HCT116 (cell line): Measurements from ENCODE around the gene MLPH. TPM values are rescaled to one million over a fixed set of nuclear protein-coding genes. Genes with fewer than 3 reads are reported as not detected.

Experiments used
- ATAC-seq: fragments of 200-7000 bp; cut with Tn5 transposase; 2 replicates; pipeline ENCODE4 v1.9.1; 2020; ENCODE audit warnings: mild to moderate bottlenecking, moderate library complexity
- BruUV-seq: library from RNA; stranded (reverse); fragments of 400-500 nt; replicated peaks from 2 replicates; lab custom pipeline; 2021; lab: Mats Ljungman, UMichigan
- CTCF ChIA-PET: fragments of 300-600 bp; sonication (Branson Sonifier 250); formaldehyde crosslinking; loops from one replicate; lab custom pipeline; 2021; ENCODE audit warnings: antibody characterized with exemption; lab: Charles Lee
- POLR2A ChIA-PET: fragments of 300-600, 350-600 bp; sonication (Branson Sonifier 250); formaldehyde crosslinking; loops from one replicate; lab custom pipeline; 2021; ENCODE audit warnings: antibody characterized with exemption; lab: Charles Lee
- RAD21 ChIA-PET, 2 experiments: fragments of 300-600 bp; sonication (Branson Sonifier 250); formaldehyde crosslinking; loops; one replicate each; lab custom pipeline; 2023; ENCODE audit warnings: low total read pairs in 2 of 2; ENCODE audit not compliant: uncharacterized antibody in 2 of 2, unreplicated experiment in 2 of 2, low non-redundant PET in 1 of 2; lab: Charles Lee
- DNase-seq: peaks from one replicate; pipeline ENCODE4 v3.0.0-alpha.2; 2010; ENCODE audit warnings: low read depth, low spot score
- H2AFZ ChIP-seq: fragments of 200-600 bp; shearing (Covaris generic), sonication (generic); 2 replicates; pipeline ENCODE4 v1.6.1; 2017; ENCODE audit warnings: low read depth, mixed run types, mixed read lengths, antibody characterized with exemption, low read length; ENCODE audit not compliant: poor library complexity, severe bottlenecking
- H3K27ac ChIP-seq: 2 replicates; pipeline ENCODE4 v1.5.1; 2012; ENCODE audit warnings: low read depth, low read length
- H3K27me3 ChIP-seq: fragments of 200-600 bp; sonication (generic); 2 replicates; pipeline ENCODE4 v1.6.1; 2016; ENCODE audit warnings: mixed run types, low read length, mixed read lengths; ENCODE audit not compliant: insufficient read depth
- H3K36me3 ChIP-seq, 2 experiments: fragments of 200-500 bp in 1 of 2; fragments of 200-600 bp in 1 of 2; sonication (Bioruptor generic) in 1 of 2; sonication (generic) in 1 of 2; 2 replicates each; pipeline versions ENCODE4 v1.5.1 to v1.6.1; 2014 to 2016; ENCODE audit warnings: low read length in 2 of 2, inconsistent platforms in 1 of 2, mixed read lengths in 1 of 2, mixed run types in 1 of 2; ENCODE audit not compliant: insufficient read depth in 2 of 2, control insufficient read depth in 1 of 2
- H3K4me1 ChIP-seq, 2 experiments: fragments of 200-600 bp in 1 of 2; sonication (generic) in 1 of 2; 2 replicates each; pipeline versions ENCODE4 v1.5.1 to v1.6.1; 2012 to 2017; ENCODE audit warnings: low read length in 2 of 2, inconsistent platforms in 1 of 2, mild to moderate bottlenecking in 1 of 2, mixed read lengths in 1 of 2, mixed run types in 1 of 2, moderate library complexity in 1 of 2; ENCODE audit not compliant: insufficient read depth in 2 of 2, control insufficient read depth in 1 of 2
- H3K4me2 ChIP-seq: fragments of 200-600 bp; sonication (generic); 2 replicates; pipeline ENCODE4 v1.6.1; 2017; ENCODE audit warnings: mixed run types, low read length, mixed read lengths
- H3K4me3 ChIP-seq, 2 experiments: fragments of 200-600 bp in 1 of 2; sonication (generic) in 1 of 2; replicated peaks in 1 of 2; 2 replicates each; pipeline ENCODE4 v1.5.1; 2011 to 2016; ENCODE audit warnings: low read length in 2 of 2, control low read depth in 1 of 2, low read depth in 1 of 2, mild to moderate bottlenecking in 1 of 2, mixed read lengths in 1 of 2, mixed run types in 1 of 2
- H3K79me2 ChIP-seq: fragments of 200-600 bp; sonication (generic); 2 replicates; pipeline ENCODE4 v1.6.1; 2017; ENCODE audit warnings: mild to moderate bottlenecking, mixed run types, low read length, moderate library complexity, mixed read lengths; ENCODE audit not compliant: insufficient read depth
- H3K9ac ChIP-seq: fragments of 200-600 bp; sonication (generic); 2 replicates; pipeline ENCODE4 v1.6.1; 2016; ENCODE audit warnings: low read length, mixed read lengths
- H3K9me2 ChIP-seq: fragments of 200-600 bp; sonication (generic), shearing (Covaris generic); 2 replicates; pipeline ENCODE4 v1.6.1; 2017; ENCODE audit warnings: mixed run types, mild to moderate bottlenecking, moderate library complexity; ENCODE audit not compliant: insufficient read depth
- H3K9me3 ChIP-seq, 2 experiments: fragments of 200-500 bp in 1 of 2; fragments of 200-600 bp in 1 of 2; sonication (Bioruptor generic) in 1 of 2; sonication (generic) in 1 of 2; 2 replicates each; pipeline ENCODE4 v1.6.1; 2014 to 2017; ENCODE audit warnings: low read length in 2 of 2, mixed read lengths in 2 of 2, inconsistent platforms in 1 of 2, low read depth in 1 of 2, mild to moderate bottlenecking in 1 of 2, mixed run types in 1 of 2, moderate library complexity in 1 of 2; ENCODE audit not compliant: control insufficient read depth in 1 of 2, insufficient read depth in 1 of 2
- H4K20me1 ChIP-seq: fragments of 200-600 bp; sonication (generic), shearing (Covaris generic); 2 replicates; pipeline ENCODE4 v1.6.1; 2017; ENCODE audit warnings: mixed run types, mild to moderate bottlenecking, moderate library complexity; ENCODE audit not compliant: insufficient read depth
- EGR1 ChIP-seq: IDR thresholded peaks from 2 replicates; pipeline ENCODE4 v1.6.1; 2012; ENCODE audit warnings: low read depth
- ELF1 ChIP-seq: IDR thresholded peaks from 2 replicates; pipeline ENCODE4 v1.6.1; 2012; ENCODE audit warnings: low read depth, borderline replicate concordance
- FOSL1 ChIP-seq: IDR thresholded peaks from 2 replicates; pipeline ENCODE4 v1.6.1; 2012; ENCODE audit warnings: low read depth
- POLR2A ChIP-seq: IDR thresholded peaks from 2 replicates; pipeline ENCODE4 v1.7.0; 2011; ENCODE audit warnings: borderline replicate concordance; ENCODE audit not compliant: insufficient read depth, insufficient read length; ENCODE audit errors: extremely low read depth
- SRF ChIP-seq: IDR thresholded peaks from 2 replicates; pipeline ENCODE4 v1.6.1; 2012; ENCODE audit warnings: low read depth
- ZNF274 ChIP-seq: fragments of 200-500 bp; sonication (Bioruptor generic); IDR thresholded peaks from 2 replicates; pipeline ENCODE4 v1.6.1; 2014; ENCODE audit warnings: mild to moderate bottlenecking, low read depth, low read length, inconsistent platforms
- intact Hi-C: fragments of 100-400 bp; cut with micrococcal nuclease; formaldehyde crosslinking; loops from 2 replicates; pipeline ENCODE4 v1.10.0; 2022
- total RNA-seq: library from RNA; stranded (reverse); gene quantifications from one replicate; pipeline ENCODE4 v1.2.1, GENCODE V29; 2021; ENCODE audit not compliant: unreplicated experiment
- TF ChIP-seq, protein P1 (sequence below): IDR thresholded peaks from 2 replicates; pipeline ENCODE4 v1.6.1; 2011; ENCODE audit warnings: mild to moderate bottlenecking, low read length, moderate library complexity; ENCODE audit not compliant: insufficient replicate concordance; ENCODE audit errors: extremely low read depth
- TF ChIP-seq, protein P2 (sequence below), 3 experiments: fragments of 200-600 bp in 1 of 3; sonication (generic) in 1 of 3; IDR thresholded peaks in 2 of 3; conservative IDR thresholded peaks in 1 of 3; 2 replicates each; pipeline ENCODE4 v1.5.1; 2012 to 2017; ENCODE audit warnings: low read depth in 2 of 3, low read length in 2 of 3, antibody characterized with exemption in 1 of 3, borderline replicate concordance in 1 of 3, control low read depth in 1 of 3, mild to moderate bottlenecking in 1 of 3, mixed read lengths in 1 of 3, mixed run types in 1 of 3, moderate library complexity in 1 of 3; ENCODE audit not compliant: insufficient read depth in 1 of 3

Gene MLPH
- total RNA-seq, 1 experiment from 2014 or later: 81.4 TPM

DNA sequence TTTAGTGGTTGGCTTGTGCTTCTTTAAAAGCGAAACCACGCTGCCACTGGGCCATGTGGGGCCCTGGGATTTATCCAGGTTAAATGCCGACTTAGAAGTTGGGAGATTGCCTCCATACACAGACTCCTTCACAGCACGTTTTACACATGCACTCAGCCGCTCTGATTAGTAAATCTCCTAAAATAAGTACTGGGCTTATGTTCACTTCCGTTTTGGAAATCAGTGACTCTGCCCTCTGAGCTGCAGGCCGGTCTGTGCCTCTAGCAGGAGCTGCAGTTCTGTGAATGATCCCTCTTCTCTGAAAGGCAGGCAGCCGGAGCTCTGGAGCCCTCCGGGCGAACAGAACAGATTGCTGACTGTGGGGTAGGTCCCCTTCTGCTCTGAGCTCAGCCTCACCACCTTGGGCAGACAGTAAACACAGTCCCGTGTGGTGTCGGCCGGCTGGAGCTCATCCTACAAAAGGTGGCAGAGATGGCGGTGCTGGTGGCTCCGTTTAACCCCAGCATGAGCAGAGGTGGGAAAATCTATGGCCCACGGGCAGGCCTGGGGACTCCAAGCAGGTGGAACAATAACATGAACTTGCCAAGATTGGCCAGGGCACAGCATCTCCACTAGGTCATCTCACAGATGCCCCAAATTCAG lies 113.3 kb downstream of the MLPH start:
- Histone ChIP-seq H3K4me3 (no peak overlapping the region), H4K20me1 (no peaks in the 10 kb centered on the region), H3K9me3 (no peaks in the 10 kb centered on the region), H3K36me3 (no peaks in the 10 kb centered on the region), H3K27me3 (no peaks in the 10 kb centered on the region), H3K79me2 (no peaks in the 10 kb centered on the region), H3K9ac (no peak overlapping the region), H3K4me2 (no peak overlapping the region), H3K4me1 (peaks cover 0 to 6% of the 10 kb centered on the region in 2 experiments; a peak in 2 of 4 replicates), H3K27ac (no peak overlapping the region), H3K9me2 (no peaks in the 10 kb centered on the region), H2AFZ (no peak overlapping the region)
- no TSS peak for BruUV-seq
- POLR2A ChIA-PET: interaction anchor here (0.8 kb wide), 1 partner anchor 8 kb away, joined by 4 read pairs; no protein-coding TSS in a partner anchor
- RAD21 ChIA-PET: no interaction called here
- CTCF ChIA-PET: no interaction called here
- DNase-seq: no peak
- no peak for TF ChIP-seq ELF1
- TF ChIP-seq FOSL1: no peak
- no peak for TF ChIP-seq EGR1
- TF ChIP-seq POLR2A: no peak
- TF ChIP-seq SRF: no peak
- no peak for ATAC-seq
- intact Hi-C loops: no loop called here

DNA sequence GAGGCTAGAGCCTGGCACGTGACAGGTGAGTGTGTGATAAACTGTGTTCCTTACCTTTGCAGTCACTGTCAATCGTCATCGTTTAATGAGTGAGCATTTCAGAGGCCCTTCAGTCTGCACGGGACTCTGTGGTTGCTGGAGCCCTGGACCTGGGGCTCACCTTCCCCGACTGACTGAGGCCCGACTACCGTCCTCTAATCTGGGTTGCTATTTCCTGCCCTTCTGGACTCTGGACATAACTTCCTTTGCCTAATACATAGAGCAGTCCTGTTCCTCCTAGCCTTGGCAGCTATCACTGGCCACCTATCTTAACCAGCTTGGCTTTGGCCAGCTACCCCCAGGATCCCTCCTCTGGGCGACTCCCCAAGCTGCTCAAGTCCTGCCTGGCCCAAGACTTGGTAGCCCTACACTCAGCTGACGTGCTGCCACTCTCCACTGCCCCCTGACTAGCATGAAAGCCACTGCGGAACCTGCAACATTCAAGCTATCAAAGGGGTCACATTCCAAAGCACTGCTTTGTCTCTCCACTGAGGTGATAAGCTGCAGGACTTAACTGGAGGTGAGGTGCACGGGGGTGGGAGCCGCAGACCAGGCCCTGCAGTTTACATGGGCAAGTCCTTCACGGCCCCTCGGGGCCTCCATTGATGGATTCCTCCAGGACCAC lies 114.5 kb downstream of the MLPH start:
- Histone ChIP-seq H3K4me3 (no peak overlapping the region), H3K27ac (no peak overlapping the region), H3K9me3 (no peaks in the 10 kb centered on the region), H4K20me1 (no peaks in the 10 kb centered on the region), H3K27me3 (no peaks in the 10 kb centered on the region), H3K36me3 (no peaks in the 10 kb centered on the region), H3K9ac (no peak overlapping the region), H3K79me2 (no peaks in the 10 kb centered on the region), H3K9me2 (no peaks in the 10 kb centered on the region), H3K4me1 (peaks cover 0 to under 1% of the 10 kb centered on the region in 2 experiments; a peak in 1 of 4 replicates), H3K4me2 (no peak overlapping the region), H2AFZ (no peak overlapping the region)
- ChIA-PET POLR2A (interaction anchor here (1.6 kb wide), 1 partner anchor 10 kb away, joined by 3 read pairs; no protein-coding TSS in a partner anchor), RAD21 (no interaction called here), CTCF (interaction anchor here (0.8 to 1.4 kb wide), 4 partner anchors 72 to 143 kb away, joined by 3 to 5 read pairs (median 3); no protein-coding TSS in a partner anchor)
- TF ChIP-seq, protein P1, sequence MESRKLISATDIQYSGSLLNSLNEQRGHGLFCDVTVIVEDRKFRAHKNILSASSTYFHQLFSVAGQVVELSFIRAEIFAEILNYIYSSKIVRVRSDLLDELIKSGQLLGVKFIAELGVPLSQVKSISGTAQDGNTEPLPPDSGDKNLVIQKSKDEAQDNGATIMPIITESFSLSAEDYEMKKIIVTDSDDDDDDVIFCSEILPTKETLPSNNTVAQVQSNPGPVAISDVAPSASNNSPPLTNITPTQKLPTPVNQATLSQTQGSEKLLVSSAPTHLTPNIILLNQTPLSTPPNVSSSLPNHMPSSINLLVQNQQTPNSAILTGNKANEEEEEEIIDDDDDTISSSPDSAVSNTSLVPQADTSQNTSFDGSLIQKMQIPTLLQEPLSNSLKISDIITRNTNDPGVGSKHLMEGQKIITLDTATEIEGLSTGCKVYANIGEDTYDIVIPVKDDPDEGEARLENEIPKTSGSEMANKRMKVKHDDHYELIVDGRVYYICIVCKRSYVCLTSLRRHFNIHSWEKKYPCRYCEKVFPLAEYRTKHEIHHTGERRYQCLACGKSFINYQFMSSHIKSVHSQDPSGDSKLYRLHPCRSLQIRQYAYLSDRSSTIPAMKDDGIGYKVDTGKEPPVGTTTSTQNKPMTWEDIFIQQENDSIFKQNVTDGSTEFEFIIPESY: no peak
- TF ChIP-seq ZNF274 (no peak), ELF1 (no peak)
- TF ChIP-seq, protein P2, sequence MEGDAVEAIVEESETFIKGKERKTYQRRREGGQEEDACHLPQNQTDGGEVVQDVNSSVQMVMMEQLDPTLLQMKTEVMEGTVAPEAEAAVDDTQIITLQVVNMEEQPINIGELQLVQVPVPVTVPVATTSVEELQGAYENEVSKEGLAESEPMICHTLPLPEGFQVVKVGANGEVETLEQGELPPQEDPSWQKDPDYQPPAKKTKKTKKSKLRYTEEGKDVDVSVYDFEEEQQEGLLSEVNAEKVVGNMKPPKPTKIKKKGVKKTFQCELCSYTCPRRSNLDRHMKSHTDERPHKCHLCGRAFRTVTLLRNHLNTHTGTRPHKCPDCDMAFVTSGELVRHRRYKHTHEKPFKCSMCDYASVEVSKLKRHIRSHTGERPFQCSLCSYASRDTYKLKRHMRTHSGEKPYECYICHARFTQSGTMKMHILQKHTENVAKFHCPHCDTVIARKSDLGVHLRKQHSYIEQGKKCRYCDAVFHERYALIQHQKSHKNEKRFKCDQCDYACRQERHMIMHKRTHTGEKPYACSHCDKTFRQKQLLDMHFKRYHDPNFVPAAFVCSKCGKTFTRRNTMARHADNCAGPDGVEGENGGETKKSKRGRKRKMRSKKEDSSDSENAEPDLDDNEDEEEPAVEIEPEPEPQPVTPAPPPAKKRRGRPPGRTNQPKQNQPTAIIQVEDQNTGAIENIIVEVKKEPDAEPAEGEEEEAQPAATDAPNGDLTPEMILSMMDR (IDR thresholded peaks at IDR 0.05 in 2 of 3, conservative IDR thresholded peaks at IDR 0.05 in 1 of 3; ENCODE audit: borderline replicate concordance in 1 of 3, insufficient read depth in 1 of 3, low read depth in 2 of 3, low read length in 2 of 3): peak in 1 of 3 experiments; percentile 23; a peak in 1 of 6 replicates
- DNase-seq: no peak
- peak; percentile 58 for ATAC-seq
- intact Hi-C loops: no loop called here
- BruUV-seq: no TSS peak
